ENCODE measurements around the gene NRIP1.
A peak's percentile ranks its signal among the peaks of the same experiment; 100 is the strongest.

Gene NRIP1

GRCh38 chr21:15064576-15065391 is at the start of gene NRIP1:
Gene NRIP1, minus strand, starts transcription at chr21:15065000. Its CDS starts 96,808 bp downstream, at chr21:14968192.
- peak; percentile 54 to 84 for DNase-seq (ENCODE audit: low read depth in 2 of 2)

GRCh38 chr21:15112858-15113257 is 48.1 kb upstream of the NRIP1 start:
- no peak for DNase-seq (ENCODE audit: low read depth in 2 of 2)

DNA sequence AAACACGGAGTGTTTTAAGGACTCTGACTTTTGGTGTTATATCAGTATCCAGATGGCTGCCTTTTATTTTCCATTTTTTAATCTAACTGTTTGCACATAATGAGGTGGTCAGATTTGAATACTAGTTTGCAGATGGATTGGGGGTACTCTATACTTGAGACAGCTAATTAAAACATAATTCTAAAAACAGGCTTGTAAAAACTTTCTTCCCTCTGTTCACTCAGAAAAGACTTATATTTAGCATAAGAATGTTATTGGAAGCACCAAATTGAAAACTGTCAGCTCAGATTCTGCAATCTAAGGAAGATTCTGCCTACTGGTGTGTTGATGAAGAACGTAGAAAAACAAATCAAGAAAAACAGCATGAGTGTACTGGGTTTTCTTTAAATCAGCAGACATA is 44.0 kb upstream of the NRIP1 start:
- no peak for DNase-seq (ENCODE audit: low read depth in 2 of 2)

- no peak for DNase-seq (ENCODE audit: low read depth in 2 of 2)
Measured at GRCh38 chr21:15104470-15104869, 39.7 kb upstream of the NRIP1 start.

GRCh38 chr21:15098908-15099307 is 34.1 kb upstream of the NRIP1 start:
- no peak for DNase-seq (ENCODE audit: low read depth in 2 of 2)

DNA sequence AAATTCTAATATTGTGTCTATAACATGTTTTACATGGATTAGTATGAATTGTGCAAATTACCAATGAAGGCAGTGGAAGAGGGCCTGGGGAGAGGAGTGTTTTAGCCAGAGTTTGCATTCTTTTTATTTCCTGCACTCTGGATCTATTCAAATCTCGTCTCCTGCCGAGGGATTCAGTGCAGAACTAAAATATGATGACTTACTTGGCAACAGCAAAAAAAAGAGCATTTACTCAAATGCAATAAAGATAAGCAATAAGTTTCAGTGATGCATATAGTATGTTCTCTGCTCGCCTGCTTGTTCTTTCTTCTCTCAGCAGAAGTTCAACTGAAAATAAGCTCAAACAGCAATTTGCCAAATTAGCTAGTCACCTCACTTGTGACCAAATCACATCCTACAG is 33.4 kb upstream of the NRIP1 start:
- no peak for DNase-seq (ENCODE audit: low read depth in 2 of 2)

- DNase-seq (ENCODE audit: low read depth in 2 of 2) = no peak
Measured at GRCh38 chr21:15097580-15097979, 32.8 kb upstream of the NRIP1 start.

GRCh38 chr21:15096146-15096545 is 31.3 kb upstream of the NRIP1 start:
- no peak for DNase-seq (ENCODE audit: low read depth in 2 of 2)

GRCh38 chr21:15095326-15095725 is 30.5 kb upstream of the NRIP1 start:
- no peak for DNase-seq (ENCODE audit: low read depth in 2 of 2)

GRCh38 chr21:15094706-15095105 is 29.9 kb upstream of the NRIP1 start:
- no peak for DNase-seq (ENCODE audit: low read depth in 2 of 2)

GRCh38 chr21:15093216-15093615 is 28.4 kb upstream of the NRIP1 start:
- DNase-seq (ENCODE audit: low read depth in 2 of 2) = no peak

DNA sequence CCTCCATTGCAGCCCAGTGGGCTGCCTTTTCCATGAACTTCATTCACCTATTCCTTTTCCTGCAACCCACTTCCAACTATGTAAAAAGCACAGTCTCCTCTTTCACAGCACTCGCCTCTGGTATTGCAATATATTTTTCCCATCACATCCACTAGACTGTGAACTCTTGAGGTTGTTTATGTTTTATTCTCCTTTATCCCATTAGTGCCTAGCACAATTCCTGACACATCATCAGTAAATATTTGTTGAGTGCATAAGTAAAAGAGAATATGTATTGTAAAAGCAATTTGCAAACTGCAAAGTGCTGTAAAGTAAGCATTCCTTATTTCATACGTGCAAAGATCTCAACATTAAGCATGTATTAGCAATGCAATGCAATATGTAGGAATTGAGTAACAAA is 27.9 kb upstream of the NRIP1 start:
- DNase-seq (ENCODE audit: low read depth in 2 of 2) = no peak

DNA sequence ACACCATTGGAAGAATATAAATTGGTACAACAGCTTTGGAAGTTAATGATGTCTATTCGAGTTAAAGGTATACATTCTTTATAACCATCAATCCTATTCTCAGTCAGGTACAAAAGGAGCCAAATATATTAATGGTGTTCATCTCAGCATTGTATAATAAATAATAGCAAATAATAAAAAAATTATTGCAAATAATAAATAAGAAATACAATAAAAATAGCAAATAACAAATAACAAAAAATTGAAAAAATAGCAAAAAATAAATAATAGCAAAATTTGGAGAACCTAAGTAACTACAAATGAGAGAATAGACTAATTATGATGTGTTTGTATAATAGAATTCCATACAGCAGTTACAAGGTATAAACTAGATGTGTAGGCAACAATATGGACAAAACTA is 25.6 kb upstream of the NRIP1 start:
- no peak for DNase-seq (ENCODE audit: low read depth in 2 of 2)

DNA sequence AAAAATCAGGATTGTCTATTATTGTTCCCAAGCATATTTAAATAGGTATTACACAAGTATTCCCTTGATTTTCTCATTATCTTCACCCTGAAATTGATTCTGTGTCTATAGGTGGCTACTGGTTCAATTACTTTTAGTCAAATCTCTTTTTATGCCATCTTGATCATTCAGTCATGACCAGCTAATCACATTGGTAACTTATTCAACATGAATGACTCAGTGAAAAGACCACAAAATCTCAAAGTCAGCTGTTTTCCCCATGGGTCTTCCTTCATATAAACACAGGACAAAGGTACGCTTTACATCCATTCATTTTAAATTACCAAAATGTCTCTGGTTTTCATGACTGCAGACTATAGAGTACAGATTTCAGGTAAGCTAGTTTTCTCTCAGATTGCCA is 23.7 kb upstream of the NRIP1 start:
- no peak for DNase-seq (ENCODE audit: low read depth in 2 of 2)

- DNase-seq (ENCODE audit: low read depth in 2 of 2) = no peak
Measured at GRCh38 chr21:15084668-15085067, 19.9 kb upstream of the NRIP1 start.

- DNase-seq (ENCODE audit: low read depth in 2 of 2) = no peak
Measured at GRCh38 chr21:15080526-15080925, 15.7 kb upstream of the NRIP1 start.

- no peak for DNase-seq (ENCODE audit: low read depth in 2 of 2)
Measured at GRCh38 chr21:15079269-15079668, 14.5 kb upstream of the NRIP1 start.

DNA sequence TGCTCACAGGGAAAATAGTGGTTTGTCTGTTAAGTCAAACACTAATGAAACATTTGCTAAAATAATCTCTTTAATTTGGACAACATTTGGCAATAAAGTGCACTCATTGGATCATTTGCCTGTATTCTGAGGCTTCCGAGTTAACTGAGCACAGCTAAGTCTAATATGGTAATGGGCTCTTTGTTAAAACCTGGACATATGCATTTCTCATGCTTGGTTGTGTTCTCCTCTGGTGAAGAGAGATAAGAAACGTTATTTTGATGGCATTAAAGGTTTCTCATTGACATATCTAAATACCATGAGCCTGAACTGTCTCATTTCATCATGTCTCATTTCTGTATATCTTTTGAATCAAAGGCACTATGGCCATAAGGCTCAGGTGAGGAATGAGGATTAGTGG is 13.4 kb upstream of the NRIP1 start:
- no peak for DNase-seq (ENCODE audit: low read depth in 2 of 2)

DNA sequence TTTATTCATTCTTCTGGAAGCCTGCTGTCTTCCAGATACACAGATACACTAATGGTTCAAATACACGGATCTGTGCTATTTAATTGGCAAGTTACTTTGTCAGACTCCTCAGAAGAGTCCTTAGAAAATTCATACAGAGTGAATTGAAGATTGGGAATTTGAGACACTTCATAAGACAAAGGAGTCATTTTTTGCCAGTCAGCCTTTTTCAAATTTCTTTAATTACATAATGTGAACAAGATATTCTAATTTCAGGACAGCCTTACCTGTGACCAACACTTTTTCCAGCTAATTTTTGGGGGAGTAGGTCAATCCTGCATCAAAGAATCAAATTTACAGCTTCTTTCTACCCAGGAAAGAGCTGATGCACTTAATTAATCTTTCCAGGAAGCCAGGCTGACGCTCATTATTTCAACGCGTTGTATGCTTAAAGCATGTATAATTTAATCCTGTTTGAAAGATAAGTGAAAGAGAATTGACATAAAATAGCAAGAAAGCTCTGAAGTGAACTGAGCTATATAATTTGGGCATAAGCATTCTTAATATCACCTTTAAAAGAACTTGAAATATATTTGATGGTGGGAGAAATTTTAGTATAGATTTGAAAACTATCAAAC is 12.8 kb upstream of the NRIP1 start:
- DNase-seq (ENCODE audit: low read depth in 2 of 2) = no peak

DNA sequence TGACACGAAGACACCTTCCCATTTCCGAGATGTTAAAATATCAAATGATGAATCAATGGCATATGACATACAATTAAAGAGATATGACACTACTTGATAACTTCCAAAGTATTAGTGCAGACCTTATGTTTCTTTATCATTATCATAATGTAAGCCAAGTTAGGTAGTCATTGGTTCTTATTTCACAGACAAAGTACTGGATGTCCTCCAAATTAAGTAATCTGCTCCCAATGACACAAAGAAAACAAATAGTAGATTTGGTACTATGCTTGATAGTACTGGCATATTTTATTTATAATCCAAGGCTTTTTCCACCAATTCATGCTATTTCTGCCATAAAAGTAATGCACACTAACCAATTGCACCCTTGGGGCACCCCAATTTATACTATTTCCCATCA is 11.9 kb upstream of the NRIP1 start:
- DNase-seq (ENCODE audit: low read depth in 2 of 2) = no peak

DNA sequence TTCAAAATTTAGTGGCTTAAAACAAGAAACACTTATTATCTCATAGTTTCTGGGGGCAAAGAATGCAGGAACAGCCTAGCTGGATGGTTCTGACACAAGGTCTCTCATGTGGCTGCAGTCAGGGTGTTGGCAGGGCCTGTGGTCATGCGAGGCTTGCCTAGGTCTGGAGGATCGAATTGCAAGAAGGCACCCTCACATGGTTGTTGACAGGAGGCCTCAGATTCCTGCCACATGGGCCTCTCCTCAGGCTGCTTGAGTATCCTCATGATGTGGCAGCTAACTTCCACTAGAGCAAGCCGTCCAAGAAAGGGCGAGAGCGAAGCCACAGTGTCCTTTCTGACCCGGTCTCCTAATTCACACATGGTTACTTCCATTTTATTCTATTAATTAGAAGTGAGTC is 6.2 kb upstream of the NRIP1 start:
- no peak for DNase-seq (ENCODE audit: low read depth in 2 of 2)

DNA sequence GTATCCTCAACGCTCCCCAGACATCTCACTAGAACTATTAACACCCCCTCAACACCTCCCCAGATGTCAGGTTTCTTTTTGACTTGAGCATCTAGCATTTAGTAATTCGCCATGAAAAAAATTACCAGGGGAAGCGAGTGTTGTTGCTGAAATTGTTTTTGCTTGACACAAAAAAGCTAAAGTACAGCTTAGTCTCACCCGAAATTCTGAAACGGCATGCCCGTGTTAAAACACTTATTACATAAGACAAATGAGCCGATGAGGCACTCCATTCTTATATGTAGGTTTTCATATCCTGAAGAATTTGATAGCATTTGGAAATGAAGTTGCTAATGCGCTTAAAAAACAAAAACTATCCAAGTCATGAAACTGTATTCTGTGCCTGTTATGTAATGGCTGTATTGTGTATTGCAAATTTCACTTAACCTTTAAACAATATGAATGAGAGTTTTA is 1.3 kb upstream of the NRIP1 start:
- no peak for DNase-seq (ENCODE audit: low read depth in 2 of 2)

DNA sequence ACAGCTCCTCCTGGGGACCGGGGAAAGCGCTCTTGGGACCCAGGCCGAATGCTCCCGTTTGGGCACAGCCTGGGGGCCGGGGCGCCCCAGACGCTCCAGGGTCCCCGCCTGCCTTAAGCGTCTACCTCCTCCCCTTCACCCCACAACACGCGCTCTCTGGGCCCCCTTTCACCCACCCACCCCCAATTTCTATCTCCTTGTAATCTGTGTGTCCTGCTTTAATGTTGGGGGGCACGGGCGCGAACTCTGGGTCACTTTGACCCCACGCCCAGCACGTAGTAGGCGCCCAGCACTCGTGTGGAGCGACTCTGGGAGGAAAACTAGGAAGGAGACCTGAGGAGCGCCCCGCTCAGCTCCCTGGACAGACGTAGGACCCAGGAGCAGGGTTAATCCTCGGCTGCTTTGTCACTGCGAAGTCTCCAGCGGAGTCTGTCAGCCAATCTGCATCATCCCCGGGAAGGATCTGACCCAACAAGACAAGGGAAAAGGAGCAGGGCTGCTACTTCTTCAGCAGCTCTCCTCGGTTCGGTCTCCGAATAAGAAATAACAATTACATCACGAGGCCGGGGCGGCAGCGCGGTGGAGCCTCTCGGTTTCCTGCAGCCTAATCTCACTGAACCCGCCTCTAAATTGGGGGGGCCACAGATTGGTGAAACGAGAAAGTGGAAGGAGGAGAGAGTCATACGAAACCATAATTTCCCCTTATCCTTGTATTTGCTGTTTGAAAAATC is 757 bp upstream of the NRIP1 start:
- peak; percentile 56 to 72 for DNase-seq (ENCODE audit: low read depth in 2 of 2)
